ENCODE measurements around the gene NPTN. TPM values are rescaled to one million over a fixed set of nuclear protein-coding genes. Genes with fewer than 3 reads are reported as not detected.

The NPTN gene
- total and polyA plus RNA-seq, 2 experiments from 2014 or later = 56.3 to 113 TPM

DNA sequence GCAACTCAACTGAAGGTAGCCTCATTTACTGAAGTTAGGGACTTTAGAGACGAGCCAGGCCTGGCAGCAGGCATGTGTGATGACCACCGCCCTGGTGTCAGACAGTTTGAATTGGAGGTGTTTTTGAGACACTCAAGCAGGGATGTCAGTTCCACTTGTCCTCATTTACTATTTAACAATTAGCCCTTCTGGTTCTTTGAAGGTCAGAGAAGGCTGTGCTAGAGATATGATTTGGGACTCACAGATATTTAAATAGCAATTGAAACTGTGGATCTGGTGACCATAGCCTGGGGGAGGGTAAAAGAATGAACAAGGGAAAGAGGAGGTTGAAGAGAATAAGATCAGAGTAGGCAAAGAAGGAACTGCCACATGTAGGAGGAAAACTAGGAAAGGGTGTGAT lies 115.6 kb downstream of the NPTN start (continued):
- TF ChIP-seq, protein P1, sequence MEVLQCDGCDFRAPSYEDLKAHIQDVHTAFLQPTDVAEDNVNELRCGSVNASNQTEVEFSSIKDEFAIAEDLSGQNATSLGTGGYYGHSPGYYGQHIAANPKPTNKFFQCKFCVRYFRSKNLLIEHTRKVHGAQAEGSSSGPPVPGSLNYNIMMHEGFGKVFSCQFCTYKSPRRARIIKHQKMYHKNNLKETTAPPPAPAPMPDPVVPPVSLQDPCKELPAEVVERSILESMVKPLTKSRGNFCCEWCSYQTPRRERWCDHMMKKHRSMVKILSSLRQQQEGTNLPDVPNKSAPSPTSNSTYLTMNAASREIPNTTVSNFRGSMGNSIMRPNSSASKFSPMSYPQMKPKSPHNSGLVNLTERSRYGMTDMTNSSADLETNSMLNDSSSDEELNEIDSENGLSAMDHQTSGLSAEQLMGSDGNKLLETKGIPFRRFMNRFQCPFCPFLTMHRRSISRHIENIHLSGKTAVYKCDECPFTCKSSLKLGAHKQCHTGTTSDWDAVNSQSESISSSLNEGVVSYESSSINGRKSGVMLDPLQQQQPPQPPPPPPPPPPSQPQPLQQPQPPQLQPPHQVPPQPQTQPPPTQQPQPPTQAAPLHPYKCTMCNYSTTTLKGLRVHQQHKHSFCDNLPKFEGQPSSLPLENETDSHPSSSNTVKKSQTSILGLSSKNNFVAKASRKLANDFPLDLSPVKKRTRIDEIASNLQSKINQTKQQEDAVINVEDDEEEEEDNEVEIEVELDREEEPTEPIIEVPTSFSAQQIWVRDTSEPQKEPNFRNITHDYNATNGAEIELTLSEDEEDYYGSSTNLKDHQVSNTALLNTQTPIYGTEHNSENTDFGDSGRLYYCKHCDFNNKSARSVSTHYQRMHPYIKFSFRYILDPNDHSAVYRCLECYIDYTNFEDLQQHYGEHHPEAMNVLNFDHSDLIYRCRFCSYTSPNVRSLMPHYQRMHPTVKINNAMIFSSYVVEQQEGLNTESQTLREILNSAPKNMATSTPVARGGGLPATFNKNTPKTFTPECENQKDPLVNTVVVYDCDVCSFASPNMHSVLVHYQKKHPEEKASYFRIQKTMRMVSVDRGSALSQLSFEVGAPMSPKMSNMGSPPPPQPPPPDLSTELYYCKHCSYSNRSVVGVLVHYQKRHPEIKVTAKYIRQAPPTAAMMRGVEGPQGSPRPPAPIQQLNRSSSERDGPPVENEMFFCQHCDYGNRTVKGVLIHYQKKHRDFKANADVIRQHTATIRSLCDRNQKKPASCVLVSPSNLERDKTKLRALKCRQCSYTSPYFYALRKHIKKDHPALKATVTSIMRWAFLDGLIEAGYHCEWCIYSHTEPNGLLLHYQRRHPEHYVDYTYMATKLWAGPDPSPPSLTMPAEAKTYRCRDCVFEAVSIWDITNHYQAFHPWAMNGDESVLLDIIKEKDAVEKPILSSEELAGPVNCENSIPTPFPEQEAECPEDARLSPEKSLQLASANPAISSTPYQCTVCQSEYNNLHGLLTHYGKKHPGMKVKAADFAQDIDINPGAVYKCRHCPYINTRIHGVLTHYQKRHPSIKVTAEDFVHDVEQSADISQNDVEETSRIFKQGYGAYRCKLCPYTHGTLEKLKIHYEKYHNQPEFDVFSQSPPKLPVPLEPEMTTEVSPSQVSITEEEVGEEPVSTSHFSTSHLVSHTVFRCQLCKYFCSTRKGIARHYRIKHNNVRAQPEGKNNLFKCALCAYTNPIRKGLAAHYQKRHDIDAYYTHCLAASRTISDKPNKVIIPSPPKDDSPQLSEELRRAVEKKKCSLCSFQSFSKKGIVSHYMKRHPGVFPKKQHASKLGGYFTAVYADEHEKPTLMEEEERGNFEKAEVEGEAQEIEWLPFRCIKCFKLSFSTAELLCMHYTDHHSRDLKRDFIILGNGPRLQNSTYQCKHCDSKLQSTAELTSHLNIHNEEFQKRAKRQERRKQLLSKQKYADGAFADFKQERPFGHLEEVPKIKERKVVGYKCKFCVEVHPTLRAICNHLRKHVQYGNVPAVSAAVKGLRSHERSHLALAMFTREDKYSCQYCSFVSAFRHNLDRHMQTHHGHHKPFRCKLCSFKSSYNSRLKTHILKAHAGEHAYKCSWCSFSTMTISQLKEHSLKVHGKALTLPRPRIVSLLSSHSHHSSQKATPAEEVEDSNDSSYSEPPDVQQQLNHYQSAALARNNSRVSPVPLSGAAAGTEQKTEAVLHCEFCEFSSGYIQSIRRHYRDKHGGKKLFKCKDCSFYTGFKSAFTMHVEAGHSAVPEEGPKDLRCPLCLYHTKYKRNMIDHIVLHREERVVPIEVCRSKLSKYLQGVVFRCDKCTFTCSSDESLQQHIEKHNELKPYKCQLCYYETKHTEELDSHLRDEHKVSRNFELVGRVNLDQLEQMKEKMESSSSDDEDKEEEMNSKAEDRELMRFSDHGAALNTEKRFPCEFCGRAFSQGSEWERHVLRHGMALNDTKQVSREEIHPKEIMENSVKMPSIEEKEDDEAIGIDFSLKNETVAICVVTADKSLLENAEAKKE (CRISPR knock-in tag; IDR thresholded peaks at IDR 0.05) = no peak
- no peak for TF ChIP-seq POLR2AphosphoS5 (IDR thresholded peaks at IDR 0.05; ENCODE audit: low read depth)
- TF ChIP-seq, protein P2, sequence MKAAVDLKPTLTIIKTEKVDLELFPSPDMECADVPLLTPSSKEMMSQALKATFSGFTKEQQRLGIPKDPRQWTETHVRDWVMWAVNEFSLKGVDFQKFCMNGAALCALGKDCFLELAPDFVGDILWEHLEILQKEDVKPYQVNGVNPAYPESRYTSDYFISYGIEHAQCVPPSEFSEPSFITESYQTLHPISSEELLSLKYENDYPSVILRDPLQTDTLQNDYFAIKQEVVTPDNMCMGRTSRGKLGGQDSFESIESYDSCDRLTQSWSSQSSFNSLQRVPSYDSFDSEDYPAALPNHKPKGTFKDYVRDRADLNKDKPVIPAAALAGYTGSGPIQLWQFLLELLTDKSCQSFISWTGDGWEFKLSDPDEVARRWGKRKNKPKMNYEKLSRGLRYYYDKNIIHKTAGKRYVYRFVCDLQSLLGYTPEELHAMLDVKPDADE (IDR thresholded peaks at IDR 0.05) = no peak
- TF ChIP-seq ZNF114 (CRISPR knock-in tag; IDR thresholded peaks at IDR 0.05) = no peak
- no peak for TF ChIP-seq CREB1 (CRISPR knock-in tag; IDR thresholded peaks at IDR 0.05; ENCODE audit: low read depth)

DNA sequence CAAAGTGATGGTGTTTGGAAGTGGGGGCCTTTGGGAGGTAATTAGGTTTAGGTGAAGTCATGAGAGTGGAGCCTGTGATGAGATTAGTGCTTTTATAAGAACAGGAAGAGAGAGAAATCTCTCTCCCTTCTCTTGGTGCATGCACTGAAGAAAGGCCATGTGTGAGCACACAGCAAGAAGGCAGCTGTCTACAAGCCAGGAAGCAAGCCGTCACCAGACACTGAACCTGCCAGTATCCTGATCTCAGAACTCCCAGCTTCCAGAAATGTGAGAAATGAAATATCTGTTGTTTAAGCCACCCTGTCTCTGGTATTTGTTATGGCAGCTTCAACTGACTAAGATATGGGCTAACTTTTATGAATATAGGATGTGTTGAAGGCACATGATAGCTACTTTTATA lies 117.7 kb downstream of the NPTN start:
- H2AFZ ChIP-seq = peak overlapping the region; percentile 24; the same call in 1 of the 2 replicates
- no peak overlapping the region for H3K27ac Mint-ChIP-seq
- no peak overlapping the region for H3K4me3 ChIP-seq

More for the DNA sequence above, 117.7 kb downstream of the NPTN start:
- Mint-ChIP-seq H3K9me3 (no peaks in the 10 kb centered on the region; the same call in 2 of the 3 replicates), H3K4me1 (peaks cover 26% of the 10 kb centered on the region), H3K27me3 (ENCODE audit: insufficient read depth, low read depth, poor library complexity) (no peaks in the 10 kb centered on the region), H3K36me3 (ENCODE audit: low read depth) (peaks cover 5% of the 10 kb centered on the region; the same call in 1 of the 3 replicates), H3K4me3 (no peak overlapping the region)
- H3K27me3 ChIP-seq (ENCODE audit: insufficient read depth) = no peaks in the 10 kb centered on the region
- H3K9me2 ChIP-seq (ENCODE audit: insufficient read depth) = no peaks in the 10 kb centered on the region
- H3K4me2 ChIP-seq = no peak overlapping the region
- no peak overlapping the region for H3K27ac ChIP-seq (ENCODE audit: low read depth)
- peaks cover 32% of the 10 kb centered on the region for H3K4me1 ChIP-seq (ENCODE audit: insufficient read depth)
- H3K79me2 ChIP-seq (replicated peaks; ENCODE audit: insufficient read depth) = no peaks in the 10 kb centered on the region
- no peak for TF ChIP-seq NANOG (IDR thresholded peaks at IDR 0.05; ENCODE audit: borderline replicate concordance)
- TF ChIP-seq, protein P2 (IDR thresholded peaks at IDR 0.05) = no peak
- TF ChIP-seq, protein P3, sequence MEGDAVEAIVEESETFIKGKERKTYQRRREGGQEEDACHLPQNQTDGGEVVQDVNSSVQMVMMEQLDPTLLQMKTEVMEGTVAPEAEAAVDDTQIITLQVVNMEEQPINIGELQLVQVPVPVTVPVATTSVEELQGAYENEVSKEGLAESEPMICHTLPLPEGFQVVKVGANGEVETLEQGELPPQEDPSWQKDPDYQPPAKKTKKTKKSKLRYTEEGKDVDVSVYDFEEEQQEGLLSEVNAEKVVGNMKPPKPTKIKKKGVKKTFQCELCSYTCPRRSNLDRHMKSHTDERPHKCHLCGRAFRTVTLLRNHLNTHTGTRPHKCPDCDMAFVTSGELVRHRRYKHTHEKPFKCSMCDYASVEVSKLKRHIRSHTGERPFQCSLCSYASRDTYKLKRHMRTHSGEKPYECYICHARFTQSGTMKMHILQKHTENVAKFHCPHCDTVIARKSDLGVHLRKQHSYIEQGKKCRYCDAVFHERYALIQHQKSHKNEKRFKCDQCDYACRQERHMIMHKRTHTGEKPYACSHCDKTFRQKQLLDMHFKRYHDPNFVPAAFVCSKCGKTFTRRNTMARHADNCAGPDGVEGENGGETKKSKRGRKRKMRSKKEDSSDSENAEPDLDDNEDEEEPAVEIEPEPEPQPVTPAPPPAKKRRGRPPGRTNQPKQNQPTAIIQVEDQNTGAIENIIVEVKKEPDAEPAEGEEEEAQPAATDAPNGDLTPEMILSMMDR (conservative IDR thresholded peaks at IDR 0.05; ENCODE audit: low read depth in 2 of 2) = no peak
- TF ChIP-seq EZH2phosphoT487 (IDR thresholded peaks at IDR 0.05; ENCODE audit: unreplicated experiment) = no peak
- DNase-seq (ENCODE audit: low spot score) (no peak), ATAC-seq (no peak)
- no peaks in the 10 kb centered on the region for H4K20me1 ChIP-seq (replicated peaks; ENCODE audit: insufficient read depth)
- H3F3A ChIP-seq (replicated peaks; ENCODE audit: low read depth) = no peaks in the 10 kb centered on the region
- H3K36me3 ChIP-seq (ENCODE audit: insufficient read depth) = no peaks in the 10 kb centered on the region

Data from GM23338 (cell line).